Measurements from ENCODE around the gene F7. TPM values are rescaled to one million over a fixed set of nuclear protein-coding genes. Genes with fewer than 3 reads are reported as not detected.

F7 gene
- total and polyA plus RNA-seq, 2 donors = 0.14 to 0.24 TPM

- no peaks in the 10 kb centered on the region for H3K4me1 ChIP-seq (ENCODE audit: control insufficient read depth in 2 of 2, insufficient read depth in 2 of 2, low read length in 2 of 2)
- peaks cover 0 to 5% of the 10 kb centered on the region in 2 donors for H3K9me3 ChIP-seq (ENCODE audit: control insufficient read depth in 2 of 2, insufficient read depth in 1 of 2, low read length in 1 of 2)
- no peak overlapping the region for H3K4me3 ChIP-seq (ENCODE audit: low read length in 2 of 2)
- no peak for DNase-seq (ENCODE audit: low read depth in 6 of 9, low spot score in 9 of 9)
- no peak overlapping the region for H3K27ac ChIP-seq (ENCODE audit: low read depth in 1 of 2, low read length in 1 of 2)
- H3K36me3 ChIP-seq (ENCODE audit: control insufficient read depth in 2 of 2, insufficient read depth in 2 of 2, low read length in 1 of 2) = no peaks in the 10 kb centered on the region
- 97% methylated on average over 24 of the region's 24 CpGs for WGBS
- H3K27me3 ChIP-seq (ENCODE audit: control insufficient read depth in 2 of 2, insufficient read depth in 1 of 2, low read length in 1 of 2) = no peaks in the 10 kb centered on the region
These were observed 14.8 kb upstream of the F7 start for GRCh38 chr13:113090806-113091205.

GRCh38 chr13:113091211-113091771, 14.3 kb upstream of the F7 start:
- no peak overlapping the region for H3K4me3 ChIP-seq (ENCODE audit: low read length in 2 of 2)
- no peaks in the 10 kb centered on the region for H3K9me3 ChIP-seq (ENCODE audit: control insufficient read depth in 2 of 2, insufficient read depth in 1 of 2, low read length in 1 of 2)
- H3K27me3 ChIP-seq (ENCODE audit: control insufficient read depth in 2 of 2, insufficient read depth in 1 of 2, low read length in 1 of 2) = no peaks in the 10 kb centered on the region
- no peaks in the 10 kb centered on the region for H3K36me3 ChIP-seq (ENCODE audit: control insufficient read depth in 2 of 2, insufficient read depth in 2 of 2, low read length in 1 of 2)
- no peak overlapping the region for H3K27ac ChIP-seq (ENCODE audit: low read depth in 1 of 2, low read length in 1 of 2)
- 93% methylated on average over 30 of the region's 30 CpGs for WGBS
- no peaks in the 10 kb centered on the region for H3K4me1 ChIP-seq (ENCODE audit: control insufficient read depth in 2 of 2, insufficient read depth in 2 of 2, low read length in 2 of 2)
- no peak for DNase-seq (ENCODE audit: low read depth in 6 of 9, low spot score in 9 of 9)

DNA sequence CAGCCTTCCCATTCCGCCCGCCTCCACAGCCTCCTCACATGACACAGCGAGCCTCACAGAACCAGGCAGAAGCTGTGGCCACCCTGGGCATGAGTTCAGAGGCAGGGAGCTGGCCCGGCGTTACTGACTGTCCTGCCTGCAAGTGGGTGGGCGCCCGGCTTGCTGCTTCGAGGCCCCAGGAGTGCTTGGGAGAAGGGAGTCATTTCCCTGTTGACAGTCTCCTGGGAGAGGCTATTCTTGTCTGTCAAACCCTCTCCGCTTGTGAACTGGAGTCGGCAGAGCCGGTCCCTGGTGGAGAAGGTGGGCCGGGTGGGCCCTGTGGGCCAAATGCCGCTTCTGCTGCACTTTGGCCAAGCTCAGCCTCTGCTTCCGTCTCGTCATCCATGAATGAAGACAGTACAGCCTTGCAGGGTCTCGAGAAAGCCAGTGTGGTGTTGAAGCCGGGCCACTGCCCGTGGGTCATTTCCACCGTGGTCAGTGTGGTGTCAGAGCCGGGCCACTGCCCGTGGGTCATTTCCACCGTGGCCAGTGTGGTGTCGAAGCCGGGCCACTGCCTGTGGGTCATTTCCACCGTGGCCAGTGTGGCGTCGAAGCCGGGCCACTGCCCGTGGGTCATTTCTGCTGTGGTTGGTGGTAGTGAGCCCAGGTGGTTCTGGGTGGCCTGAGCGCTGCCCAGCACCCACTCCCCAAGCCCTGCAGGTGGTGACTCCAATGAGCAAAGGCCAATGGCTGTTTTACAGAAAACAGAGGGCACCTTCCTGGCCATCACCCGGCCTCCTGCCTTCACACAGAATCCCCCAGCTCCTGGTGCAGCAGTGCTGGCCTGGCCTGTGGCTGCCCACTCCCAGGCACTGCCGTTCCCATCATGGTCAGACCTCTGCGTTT, 13.5 kb upstream of the F7 start:
- Histone ChIP-seq H3K4me1 (ENCODE audit: control insufficient read depth in 2 of 2, insufficient read depth in 2 of 2, low read length in 2 of 2) (no peaks in the 10 kb centered on the region), H3K27me3 (ENCODE audit: control insufficient read depth in 2 of 2, insufficient read depth in 1 of 2, low read length in 1 of 2) (no peaks in the 10 kb centered on the region), H3K27ac (ENCODE audit: low read depth in 1 of 2, low read length in 1 of 2) (no peak overlapping the region), H3K4me3 (ENCODE audit: low read length in 2 of 2) (no peak overlapping the region), H3K9me3 (ENCODE audit: control insufficient read depth in 2 of 2, insufficient read depth in 1 of 2, low read length in 1 of 2) (no peaks in the 10 kb centered on the region), H3K36me3 (ENCODE audit: control insufficient read depth in 2 of 2, insufficient read depth in 2 of 2, low read length in 1 of 2) (no peaks in the 10 kb centered on the region)
- DNase-seq (ENCODE audit: low read depth in 6 of 9, low spot score in 9 of 9) = no peak
- 94% methylated on average over 33 of the region's 33 CpGs for WGBS

GRCh38 chr13:113092776-113093579, 12.6 kb upstream of the F7 start:
- Histone ChIP-seq H3K27ac (ENCODE audit: low read depth in 1 of 2, low read length in 1 of 2) (no peak overlapping the region), H3K36me3 (ENCODE audit: control insufficient read depth in 2 of 2, insufficient read depth in 2 of 2, low read length in 1 of 2) (no peaks in the 10 kb centered on the region), H3K9me3 (ENCODE audit: control insufficient read depth in 2 of 2, insufficient read depth in 1 of 2, low read length in 1 of 2) (no peaks in the 10 kb centered on the region), H3K27me3 (ENCODE audit: control insufficient read depth in 2 of 2, insufficient read depth in 1 of 2, low read length in 1 of 2) (no peaks in the 10 kb centered on the region), H3K4me3 (ENCODE audit: low read length in 2 of 2) (no peak overlapping the region), H3K4me1 (ENCODE audit: control insufficient read depth in 2 of 2, insufficient read depth in 2 of 2, low read length in 2 of 2) (no peaks in the 10 kb centered on the region)
- WGBS = 96% methylated on average over 25 of the region's 25 CpGs
- DNase-seq (ENCODE audit: low read depth in 6 of 9, low spot score in 9 of 9) = no peak

DNA sequence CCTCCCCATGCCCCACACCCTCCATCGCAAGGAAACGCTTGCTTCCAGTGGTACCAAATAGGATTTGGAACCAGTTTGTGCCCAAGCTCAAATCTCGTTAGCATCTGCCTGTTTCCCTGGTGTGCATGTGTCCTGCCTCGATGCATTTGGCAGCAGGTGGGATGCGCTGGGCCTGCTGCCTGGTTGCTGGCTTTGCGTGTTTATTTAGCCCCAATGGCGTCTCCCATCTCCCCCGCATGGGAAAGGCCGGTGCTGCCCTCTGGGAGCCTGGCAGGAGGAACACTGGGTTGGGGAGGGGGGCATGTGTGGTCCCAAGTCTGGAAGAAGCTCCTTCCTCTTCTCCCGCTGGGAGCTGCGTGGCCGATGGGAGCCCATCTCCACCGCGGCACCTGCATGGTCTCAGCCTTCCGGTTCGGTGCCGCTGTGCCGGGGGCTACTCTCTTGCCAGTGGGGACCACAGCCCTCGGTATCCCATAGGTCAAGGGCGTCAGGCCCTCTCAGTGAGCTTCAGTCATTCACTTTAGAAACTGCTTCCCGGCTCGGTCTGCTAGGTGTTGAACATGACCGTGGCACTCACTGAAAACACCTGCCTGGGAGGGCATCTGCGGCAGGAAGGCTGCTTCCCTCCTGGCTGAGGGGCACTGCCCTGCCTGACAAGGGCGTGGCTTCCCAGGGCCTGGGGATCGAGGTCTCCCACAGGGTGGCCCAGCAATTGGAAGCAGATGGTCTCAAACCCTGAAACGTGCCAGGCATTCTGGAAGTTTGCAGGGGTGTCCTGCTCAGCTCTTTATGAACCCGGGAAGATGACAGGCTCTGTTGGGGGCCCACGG, 11.8 kb upstream of the F7 start:
- Histone ChIP-seq H3K4me3 (ENCODE audit: low read length in 2 of 2) (no peak overlapping the region), H3K27me3 (ENCODE audit: control insufficient read depth in 2 of 2, insufficient read depth in 1 of 2, low read length in 1 of 2) (no peaks in the 10 kb centered on the region), H3K9me3 (ENCODE audit: control insufficient read depth in 2 of 2, insufficient read depth in 1 of 2, low read length in 1 of 2) (no peaks in the 10 kb centered on the region), H3K36me3 (ENCODE audit: control insufficient read depth in 2 of 2, insufficient read depth in 2 of 2, low read length in 1 of 2) (no peaks in the 10 kb centered on the region), H3K27ac (ENCODE audit: low read depth in 1 of 2, low read length in 1 of 2) (no peak overlapping the region), H3K4me1 (ENCODE audit: control insufficient read depth in 2 of 2, insufficient read depth in 2 of 2, low read length in 2 of 2) (no peaks in the 10 kb centered on the region)
- DNase-seq (ENCODE audit: low read depth in 6 of 9, low spot score in 9 of 9) = no peak
- WGBS = 92% methylated on average over 29 of the region's 29 CpGs

- Histone ChIP-seq H3K4me3 (ENCODE audit: low read length in 2 of 2) (no peak overlapping the region), H3K36me3 (ENCODE audit: control insufficient read depth in 2 of 2, insufficient read depth in 2 of 2, low read length in 1 of 2) (no peaks in the 10 kb centered on the region), H3K27me3 (ENCODE audit: control insufficient read depth in 2 of 2, insufficient read depth in 1 of 2, low read length in 1 of 2) (no peaks in the 10 kb centered on the region), H3K4me1 (ENCODE audit: control insufficient read depth in 2 of 2, insufficient read depth in 2 of 2, low read length in 2 of 2) (no peaks in the 10 kb centered on the region), H3K27ac (ENCODE audit: low read depth in 1 of 2, low read length in 1 of 2) (no peak overlapping the region), H3K9me3 (ENCODE audit: control insufficient read depth in 2 of 2, insufficient read depth in 1 of 2, low read length in 1 of 2) (no peaks in the 10 kb centered on the region)
- DNase-seq (ENCODE audit: low read depth in 6 of 9, low spot score in 9 of 9) = no peak
- WGBS = 92% methylated on average over 14 of the region's 14 CpGs
These were observed 11.2 kb upstream of the F7 start for GRCh38 chr13:113094410-113094800.

- no peaks in the 10 kb centered on the region for H3K9me3 ChIP-seq (ENCODE audit: control insufficient read depth in 2 of 2, insufficient read depth in 1 of 2, low read length in 1 of 2)
- H3K27ac ChIP-seq (ENCODE audit: low read depth in 1 of 2, low read length in 1 of 2) = no peak overlapping the region
- H3K4me1 ChIP-seq (ENCODE audit: control insufficient read depth in 2 of 2, insufficient read depth in 2 of 2, low read length in 2 of 2) = no peaks in the 10 kb centered on the region
- 95% methylated on average over 25 of the region's 25 CpGs for WGBS
- H3K4me3 ChIP-seq (ENCODE audit: low read length in 2 of 2) = no peak overlapping the region
- no peak for DNase-seq (ENCODE audit: low read depth in 6 of 9, low spot score in 9 of 9)
- H3K36me3 ChIP-seq (ENCODE audit: control insufficient read depth in 2 of 2, insufficient read depth in 2 of 2, low read length in 1 of 2) = no peaks in the 10 kb centered on the region
- H3K27me3 ChIP-seq (ENCODE audit: control insufficient read depth in 2 of 2, insufficient read depth in 1 of 2, low read length in 1 of 2) = no peaks in the 10 kb centered on the region
These were observed 10.2 kb upstream of the F7 start for GRCh38 chr13:113095146-113096051.

- DNase-seq (ENCODE audit: low read depth in 6 of 9, low spot score in 9 of 9) = no peak
- no peak overlapping the region for H3K27ac ChIP-seq (ENCODE audit: low read depth in 1 of 2, low read length in 1 of 2)
- no peaks in the 10 kb centered on the region for H3K27me3 ChIP-seq (ENCODE audit: control insufficient read depth in 2 of 2, insufficient read depth in 1 of 2, low read length in 1 of 2)
- no peaks in the 10 kb centered on the region for H3K4me1 ChIP-seq (ENCODE audit: control insufficient read depth in 2 of 2, insufficient read depth in 2 of 2, low read length in 2 of 2)
- 97% methylated on average over 61 of the region's 61 CpGs for WGBS
- H3K36me3 ChIP-seq (ENCODE audit: control insufficient read depth in 2 of 2, insufficient read depth in 2 of 2, low read length in 1 of 2) = no peaks in the 10 kb centered on the region
- no peak overlapping the region for H3K4me3 ChIP-seq (ENCODE audit: low read length in 2 of 2)
- no peaks in the 10 kb centered on the region for H3K9me3 ChIP-seq (ENCODE audit: control insufficient read depth in 2 of 2, insufficient read depth in 1 of 2, low read length in 1 of 2)
These were observed 9.4 kb upstream of the F7 start for GRCh38 chr13:113096052-113096744.
